Right lobe of liver (tissue), 6 donors: ENCODE measurements around the gene TBC1D1. TPM values are rescaled to one million over a fixed set of nuclear protein-coding genes. Genes with fewer than 3 reads are reported as not detected.

Source experiments
- ATAC-seq, 4 donors: fragments of 200-7000 bp; cut with Tn5 transposase; one replicate each; pipeline ENCODE4 v1.9.1; 2020; ENCODE audit warnings: mild to moderate bottlenecking in 4 of 4, moderate library complexity in 4 of 4
- DNase-seq, 3 donors: peaks; one replicate each; pipeline ENCODE4 v3.0.0-alpha.2; 2020
- H3K27ac ChIP-seq, 3 donors: fragments of 200-600 bp; one replicate each; pipeline ENCODE4 v1.8.0; 2022
- H3K27me3 ChIP-seq, 2 donors: fragments of 200-600 bp; one replicate each; pipeline ENCODE4 v1.8.0; 2022
- H3K36me3 ChIP-seq, 4 donors: fragments of 200-600 bp; sonication (generic) in 1 of 4; one replicate each; pipeline versions ENCODE4 v1.5.1 to v1.8.0; 2017 to 2022; ENCODE audit warnings: control low read depth in 1 of 4
- H3K4me1 ChIP-seq, 4 donors: fragments of 200-600 bp; sonication (generic) in 1 of 4; one replicate each; pipeline versions ENCODE4 v1.5.1 to v1.8.0; 2017 to 2022; ENCODE audit warnings: control low read depth in 1 of 4
- H3K4me3 ChIP-seq, 3 donors: fragments of 200-600 bp; one replicate each; pipeline ENCODE4 v1.8.0; 2022
- H3K9me3 ChIP-seq, 4 donors: fragments of 200-600 bp; sonication (generic) in 1 of 4; one replicate each; pipeline versions ENCODE4 v1.5.1 to v1.8.0; 2017 to 2022; ENCODE audit warnings: control low read depth in 1 of 4
- CTCF ChIP-seq, 4 donors: fragments of 200-600 bp in 3 of 4; fragments of 450-650 bp in 1 of 4; IDR thresholded peaks; one replicate each; pipeline versions ENCODE4 v1.5.1 to v1.8.0; 2016 to 2022; ENCODE audit warnings: antibody characterized with exemption in 4 of 4, mild to moderate bottlenecking in 2 of 4
- POLR2A ChIP-seq: fragments of 450-650 bp; IDR thresholded peaks from one replicate; pipeline ENCODE4 v1.6.1; 2017; ENCODE audit warnings: antibody characterized with exemption, mild to moderate bottlenecking
- WGBS: methylation state at CpG from one replicate; pipeline ENCODE4 v1.1.6; 2018; ENCODE audit warnings: low coverage, low lambda C conversion rate; ENCODE audit not compliant: insufficient coverage; ENCODE audit errors: missing lambda C conversion rate; 5-methylcytosine and 5-hydroxymethylcytosine counted together
- intact Hi-C, 2 donors: fragments of 100-400 bp; cut with DNase I; formaldehyde crosslinking; loops; one replicate each; pipeline versions ENCODE4 v1.11.2 to v1.14.1; 2022
- total RNA-seq, 6 experiments: library from RNA; depleted of rRNA in 2 of 6; stranded (reverse); fragments of >200 nt in 2 of 6; fragmentation: NEBNext Ultra II Directional in 3 of 6; extraction: Animal tissue kit (Norgen Biotek cat#: 25700) in 3 of 6; gene quantifications; one replicate each; pipeline versions ENCODE4 v1.1.0 to v1.2.4, GENCODE V29; 2016 to 2023
- donor health status: DM: no; HTN: yes; CAD: no.
- donor health status: DM: no; HTN: no; CAD: no.
- donor health status: DM: no; HTN: no; CAD: no.
- donor health status: DM: no; HTN: yes; CAD: no.
- donor health status: DM: no; HTN: yes; CAD: no.

The TBC1D1 gene
- total RNA-seq, 6 experiments from 2014 or later: 21.2 to 67.5 (median 35.8) TPM

- H3K36me3 ChIP-seq: peaks cover 0 to 6% (median 0%) of the 10 kb centered on the region in 4 donors
- 80% methylated on average over 3 of the region's 3 CpGs for WGBS
- H3K4me1 ChIP-seq: peaks cover 0 to 41% (median 2%) of the 10 kb centered on the region in 4 donors
- ATAC-seq (no peak), DNase-seq (no peak)
- H3K27ac ChIP-seq: peak overlapping the region; percentile 12 to 64 (median 52)
- no peaks in the 10 kb centered on the region for H3K9me3 ChIP-seq
- intact Hi-C loops: loop anchor here in 1 of 2 donors (10.0 kb wide), 1 partner anchor 102 kb away; no protein-coding TSS in a partner anchor
- no peak overlapping the region for H3K4me3 ChIP-seq
- no peaks in the 10 kb centered on the region for H3K27me3 ChIP-seq
- no peak for TF ChIP-seq CTCF (IDR thresholded peaks at IDR 0.05)
- no peak for TF ChIP-seq POLR2A
Measured at GRCh38 chr4:38072578-38072977, 181.7 kb downstream of the TBC1D1 start.

DNA sequence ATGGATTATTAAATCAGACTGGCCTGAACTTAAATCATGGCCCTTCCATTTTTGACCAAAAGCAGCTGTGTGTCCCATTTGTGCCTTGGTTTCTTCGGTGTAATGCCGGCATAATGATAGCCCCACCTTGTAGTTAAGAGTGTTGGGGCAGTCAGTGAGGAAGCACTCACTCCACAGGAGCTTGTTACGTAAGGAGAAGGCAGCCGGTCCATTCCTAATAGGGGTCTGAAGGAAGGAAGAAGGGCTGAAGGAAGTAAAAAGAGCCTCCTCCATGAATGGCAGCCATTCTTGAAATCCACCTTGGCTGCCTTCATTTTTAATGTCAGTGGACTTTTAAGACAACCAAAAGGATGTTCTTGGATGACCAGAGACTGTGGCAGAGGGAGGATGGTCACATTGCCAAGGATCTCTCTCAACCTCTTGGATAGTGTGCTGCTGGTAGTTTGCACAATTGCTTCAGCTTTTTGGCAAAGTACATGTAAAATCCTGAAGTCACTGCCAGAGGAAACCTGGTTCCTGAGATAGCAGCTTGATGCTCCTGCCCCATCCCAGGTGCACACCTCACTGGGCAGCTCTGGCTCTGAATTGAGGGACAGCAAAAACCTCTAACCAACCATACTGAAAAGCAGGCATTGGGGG, 182.8 kb downstream of the TBC1D1 start:
- H3K9me3 ChIP-seq: no peaks in the 10 kb centered on the region
- TF ChIP-seq POLR2A (no peak), CTCF (IDR thresholded peaks at IDR 0.05) (no peak)
- H3K27me3 ChIP-seq: no peaks in the 10 kb centered on the region
- peak overlapping the region in 1 of 3 donors; percentile 45 for H3K27ac ChIP-seq
- no peak overlapping the region for H3K4me3 ChIP-seq
- H3K36me3 ChIP-seq: no peaks in the 10 kb centered on the region
- DNase-seq (peak in 1 of 3 donors; percentile 60), ATAC-seq (peak in 3 of 4 donors; percentile 6 to 60 (median 41))
- intact Hi-C loops: loop anchor here in 1 of 2 donors (10.0 kb wide), 1 partner anchor 101 kb away; no protein-coding TSS in a partner anchor
- 61% methylated on average over 4 of the region's 4 CpGs for WGBS
- H3K4me1 ChIP-seq: peaks cover 0 to 41% (median 2%) of the 10 kb centered on the region in 4 donors

DNA sequence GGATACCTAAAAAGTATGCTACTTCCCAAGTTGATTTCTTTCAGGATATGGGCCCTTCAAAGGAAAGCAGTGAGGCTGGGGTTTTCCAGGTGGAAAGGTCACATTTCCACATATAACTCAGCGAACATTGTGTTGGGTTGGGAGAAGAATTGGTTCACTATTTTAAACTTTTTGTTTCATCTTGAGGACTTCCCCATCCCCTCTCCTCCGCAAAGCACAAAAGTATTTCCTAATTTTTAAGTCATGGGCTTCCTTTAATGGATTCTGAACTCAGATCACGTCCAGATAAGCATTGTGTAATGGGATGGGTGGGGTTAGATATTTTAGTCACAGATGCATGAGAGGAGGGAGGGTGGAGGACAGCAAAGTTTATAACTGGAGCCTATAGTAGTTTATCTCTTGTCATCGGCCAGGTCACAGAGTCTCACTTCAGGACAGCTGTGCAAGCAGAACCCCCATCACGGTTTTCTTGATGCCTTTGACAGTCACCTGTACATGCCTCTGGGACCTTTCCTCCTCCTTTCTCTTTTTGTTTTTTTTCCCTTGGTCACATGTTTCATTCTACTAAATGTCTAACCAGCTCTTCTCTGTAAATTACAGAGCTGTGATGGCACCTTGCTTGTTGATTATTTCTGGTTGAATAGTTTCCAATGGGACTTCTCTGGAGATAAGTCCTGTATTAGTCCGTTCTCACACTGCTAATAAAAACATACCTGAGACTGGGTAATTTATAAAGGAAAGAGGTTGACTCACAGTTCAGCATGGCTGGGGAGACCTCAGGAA, 184.7 kb downstream of the TBC1D1 start:
- DNase-seq: no peak
- no peak for TF ChIP-seq POLR2A
- TF ChIP-seq CTCF (IDR thresholded peaks at IDR 0.05): no peak

GRCh38 chr4:38076153-38076669, 185.3 kb downstream of the TBC1D1 start:
- no peak for DNase-seq
- TF ChIP-seq CTCF (IDR thresholded peaks at IDR 0.05): no peak
- no peak for TF ChIP-seq POLR2A
- H3K9me3 ChIP-seq: no peaks in the 10 kb centered on the region
- intact Hi-C loops: loop anchor here in 1 of 2 donors (10.0 kb wide), 1 partner anchor 99 kb away; no protein-coding TSS in a partner anchor
- peaks cover 0 to 54% (median 2%) of the 10 kb centered on the region in 4 donors for H3K4me1 ChIP-seq
- H3K27ac ChIP-seq: peak overlapping the region in 2 of 3 donors; percentile 7 to 15
- no peak overlapping the region for H3K4me3 ChIP-seq
- no peaks in the 10 kb centered on the region for H3K36me3 ChIP-seq
- no peaks in the 10 kb centered on the region for H3K27me3 ChIP-seq
- no peak for ATAC-seq
- WGBS: 79% methylated on average over 4 of the region's 6 CpGs

More for the DNA sequence above, 184.7 kb downstream of the TBC1D1 start:
- ATAC-seq: peak in 3 of 4 donors; percentile 39 to 54 (median 45)
- WGBS: 31% methylated on average over 6 of the region's 6 CpGs
- Histone ChIP-seq H3K36me3 (no peaks in the 10 kb centered on the region), H3K9me3 (no peaks in the 10 kb centered on the region), H3K4me1 (peaks cover 0 to 48% (median 2%) of the 10 kb centered on the region in 4 donors), H3K4me3 (no peak overlapping the region), H3K27me3 (no peaks in the 10 kb centered on the region), H3K27ac (peak overlapping the region in 2 of 3 donors; percentile 26 to 45)
- intact Hi-C loops: loop anchor here in 1 of 2 donors (10.0 kb wide), 1 partner anchor 99 kb away; no protein-coding TSS in a partner anchor
